Neutrophil (primary cell): ENCODE data around the gene WDR90.

ENCODE experiments used
- H3K27ac ChIP-seq: fragments of 200-600 bp; sonication (generic); 2 replicates; pipeline ENCODE4 v1.5.1; 2016; ENCODE audit warnings: mild to moderate bottlenecking, moderate library complexity
- H3K27me3 ChIP-seq: fragments of 200-600 bp; sonication (generic); 2 replicates; pipeline ENCODE4 v1.6.0; 2016; ENCODE audit warnings: mild to moderate bottlenecking
- H3K36me3 ChIP-seq: fragments of 200-600 bp; sonication (generic); 2 replicates; pipeline ENCODE4 v1.5.1; 2017
- H3K4me1 ChIP-seq, 2 experiments: fragments of 200-600 bp in 1 of 2; sonication (generic) in 1 of 2; 1 replicate in 1 of 2; 2 replicates in 1 of 2; pipeline versions ENCODE4 v1.5.1 to v1.6.1; 2013 to 2016; ENCODE audit warnings: low read depth in 1 of 2, low read length in 1 of 2, mild to moderate bottlenecking in 1 of 2, moderate library complexity in 1 of 2; ENCODE audit not compliant: control insufficient read depth in 1 of 2, insufficient read depth in 1 of 2
- H3K4me3 ChIP-seq, 2 experiments: fragments of 200-600 bp in 1 of 2; sonication (generic) in 1 of 2; 1 replicate in 1 of 2; 2 replicates in 1 of 2; pipeline ENCODE4 v1.5.1; 2013 to 2016; ENCODE audit warnings: low read depth in 1 of 2, low read length in 1 of 2, mild to moderate bottlenecking in 1 of 2, moderate library complexity in 1 of 2
- H3K9me3 ChIP-seq: fragments of 200-600 bp; sonication (generic); 2 replicates; pipeline ENCODE4 v1.5.1; 2016
- CTCF ChIP-seq: fragments of 200-600 bp; sonication (generic); IDR thresholded peaks from 2 replicates; pipeline ENCODE4 v1.5.1; 2016; ENCODE audit warnings: antibody characterized with exemption

WDR90 gene

GRCh38 chr16:672851-673250, 23.7 kb downstream of the WDR90 start:
- Histone ChIP-seq H3K4me3 (no peak overlapping the region), H3K36me3 (peaks cover 56% of the 10 kb centered on the region), H3K4me1 (peaks cover 23 to 45% of the 10 kb centered on the region in 2 experiments)

GRCh38 chr16:673399-673991, 24.3 kb downstream of the WDR90 start:
- Histone ChIP-seq H3K36me3 (peaks cover 56% of the 10 kb centered on the region), H3K9me3 (no peaks in the 10 kb centered on the region), H3K27me3 (peaks cover 44% of the 10 kb centered on the region), H3K4me1 (peaks cover 19 to 39% of the 10 kb centered on the region in 2 experiments), H3K27ac (no peak overlapping the region), H3K4me3 (no peak overlapping the region)
- TF ChIP-seq CTCF = no peak

More at GRCh38 chr16:672851-673250, 23.7 kb downstream of the WDR90 start:
- Histone ChIP-seq H3K27ac (no peak overlapping the region), H3K9me3 (no peaks in the 10 kb centered on the region), H3K27me3 (peaks cover 39% of the 10 kb centered on the region)
- no peak for TF ChIP-seq CTCF

- H3K27me3 ChIP-seq = peaks cover 44% of the 10 kb centered on the region
- H3K27ac ChIP-seq = no peak overlapping the region
- H3K9me3 ChIP-seq = no peaks in the 10 kb centered on the region
- H3K4me3 ChIP-seq = no peak overlapping the region
- TF ChIP-seq CTCF = no peak
- peaks cover 54% of the 10 kb centered on the region for H3K36me3 ChIP-seq
- peaks cover 11 to 35% of the 10 kb centered on the region in 2 experiments for H3K4me1 ChIP-seq
Measured at GRCh38 chr16:674214-674881, 25.2 kb downstream of the WDR90 start.

- Histone ChIP-seq H3K4me3 (no peak within 1 kb of the TSS), H3K27me3 (peaks cover 44% of the 10 kb centered on the region), H3K4me1 (peaks cover 11 to 41% of the 10 kb centered on the region in 2 experiments), H3K27ac (no peak within 1 kb of the TSS), H3K36me3 (peaks cover 45% of the 10 kb centered on the region), H3K9me3 (no peaks in the 10 kb centered on the region)
- no peak for TF ChIP-seq CTCF
Measured at GRCh38 chr16:674968-675883, 26.1 kb downstream of the WDR90 start, which contains the start of gene RHBDL1. TSS of gene RHBDL1 (plus strand) at chr16:675671. CDS start at chr16:675791, 120 bp downstream.

GRCh38 chr16:675884-676564, 26.9 kb downstream of the WDR90 start:
- no peak for TF ChIP-seq CTCF

More at GRCh38 chr16:675884-676564, 26.9 kb downstream of the WDR90 start:
- Histone ChIP-seq H3K9me3 (no peaks in the 10 kb centered on the region), H3K4me1 (peaks cover 17 to 46% of the 10 kb centered on the region in 2 experiments), H3K4me3 (no peak overlapping the region), H3K36me3 (peaks cover 37% of the 10 kb centered on the region), H3K27ac (no peak overlapping the region), H3K27me3 (peaks cover 44% of the 10 kb centered on the region)
